K562 (cell line): ENCODE data around the gene MOXD1. TPM values are rescaled to one million over a fixed set of nuclear protein-coding genes. Genes with fewer than 3 reads are reported as not detected.
A peak's percentile ranks its signal among the peaks of the same experiment; 100 is the strongest.

Experiments
- ATAC-seq: fragments of 200-7000 bp; cut with Tn5 transposase; 3 replicates; pipeline ENCODE4 v1.9.1; 2020; ENCODE audit warnings: moderate library complexity
- BruUV-seq: library from RNA; stranded (reverse); fragments of 400-500 nt; replicated peaks from 2 replicates; lab custom pipeline; 2021; lab: Mats Ljungman, UMichigan
- CTCF ChIA-PET: fragments of 300-600 bp; formaldehyde crosslinking; extraction: SDS; loops from one replicate; lab custom pipeline; 2021; ENCODE audit warnings: low intra/inter-chr PET ratio; lab: Yijun Ruan, JAX
- POLR2A ChIA-PET: fragments of 300-600, 350-650 bp; sonication (Branson Sonifier 250); formaldehyde crosslinking; extraction: SDS; loops from one replicate; lab custom pipeline; 2021; ENCODE audit warnings: antibody characterized with exemption, inconsistent platforms; lab: Yijun Ruan, JAX
- DNase-seq, 4 experiments: peaks; one replicate each; pipeline versions ENCODE4 v3.0.0 to v3.0.0-alpha.2; 2011 to 2018; ENCODE audit warnings: low spot score in 3 of 4, mixed read lengths in 3 of 4; ENCODE audit errors: extremely low read depth in 1 of 4
- FAIRE-seq: peaks from 2 replicates; lab custom pipeline; 2011; peaks lifted over from hg19 to GRCh38; lab: Jason Lieb, UNC
- H2AFZ ChIP-seq: 2 replicates; pipeline ENCODE4 v1.6.0; 2011; ENCODE audit warnings: low read depth, low read length, control low read depth, inconsistent platforms
- H3K27ac ChIP-seq: fragments of 200-600 bp; 3 replicates; pipeline ENCODE4 v1.8.0; 2011; ENCODE audit warnings: low read depth, mild to moderate bottlenecking, control low read depth, inconsistent platforms, low read length, moderate library complexity, mixed read lengths; ENCODE audit errors: extremely low read depth
- H3K27me3 ChIP-seq, 2 experiments: fragments of 300-600 bp in 1 of 2; 2 replicates in 1 of 2; 3 replicates in 1 of 2; pipeline versions ENCODE4 v1.6.0 to v1.8.0; 2011; ENCODE audit warnings: inconsistent platforms in 2 of 2, low read length in 2 of 2, mild to moderate bottlenecking in 1 of 2, mixed read lengths in 1 of 2, moderate library complexity in 1 of 2; ENCODE audit not compliant: control insufficient read depth in 2 of 2, insufficient read depth in 2 of 2
- H3K36me3 ChIP-seq: fragments of 300-600 bp; 3 replicates; pipeline ENCODE4 v1.8.0; 2011; ENCODE audit warnings: mild to moderate bottlenecking, low read length, inconsistent platforms; ENCODE audit not compliant: control insufficient read depth, insufficient read depth
- H3K4me1 ChIP-seq, 2 experiments: fragments of 200-600 bp in 1 of 2; replicated peaks in 1 of 2; 2 replicates in 1 of 2; 3 replicates in 1 of 2; pipeline versions ENCODE4 v1.5.1 to v1.8.0; 2011; ENCODE audit warnings: inconsistent platforms in 2 of 2, low read length in 2 of 2, mild to moderate bottlenecking in 1 of 2, mixed read lengths in 1 of 2, moderate library complexity in 1 of 2; ENCODE audit not compliant: control insufficient read depth in 2 of 2, insufficient read depth in 2 of 2
- H3K4me2 ChIP-seq: 2 replicates; pipeline ENCODE4 v1.6.1; 2011; ENCODE audit warnings: low read length, control low read depth, inconsistent platforms, mixed read lengths; ENCODE audit not compliant: insufficient read depth
- H3K4me3 ChIP-seq: fragments of 200-600 bp; sonication (generic), shearing (Covaris generic); 2 replicates; pipeline ENCODE4 v1.5.1; 2016; ENCODE audit warnings: control low read depth, inconsistent platforms
- H3K79me2 ChIP-seq: fragments of 200-600 bp; 3 replicates; pipeline ENCODE4 v1.8.0; 2011; ENCODE audit warnings: low read length, inconsistent platforms; ENCODE audit not compliant: control insufficient read depth, insufficient read depth
- H3K9ac ChIP-seq, 2 experiments: 2 replicates each; pipeline versions ENCODE4 v1.6.0 to v1.6.1; 2011; ENCODE audit warnings: low read depth in 2 of 2, low read length in 2 of 2, control low read depth in 1 of 2, inconsistent platforms in 1 of 2, mild to moderate bottlenecking in 1 of 2, mixed read lengths in 1 of 2; ENCODE audit not compliant: insufficient read depth in 1 of 2
- H3K9me1 ChIP-seq: one replicate; pipeline ENCODE4 v1.6.0; 2011; ENCODE audit warnings: inconsistent platforms, mild to moderate bottlenecking, low read length, moderate library complexity; ENCODE audit not compliant: control insufficient read depth, insufficient read depth
- H3K9me3 ChIP-seq: replicated peaks from 2 replicates; pipeline ENCODE4 v1.5.1; 2011; ENCODE audit warnings: low read depth, low read length, inconsistent platforms; ENCODE audit not compliant: control insufficient read depth, insufficient read depth
- H4K20me1 ChIP-seq: replicated peaks from 2 replicates; pipeline ENCODE4 v1.6.1; 2011; ENCODE audit warnings: low read length, inconsistent platforms, mixed read lengths; ENCODE audit not compliant: control insufficient read depth, insufficient read depth
- NEUROD1 ChIP-seq: fragments of 150-350 bp; IDR thresholded peaks from 2 replicates; pipeline ENCODE4 v1.6.1; 2014; ENCODE audit warnings: borderline replicate concordance, low read length, low read depth; ENCODE audit not compliant: partially characterized antibody
- NFIC ChIP-seq: fragments of 450-650 bp; IDR thresholded peaks from 2 replicates; pipeline ENCODE4 v1.6.1; 2017; ENCODE audit warnings: mild to moderate bottlenecking, inconsistent platforms
- TAF15 ChIP-seq: fragments of 200-400 bp; formaldehyde crosslinking; IDR thresholded peaks from 2 replicates; pipeline ENCODE4 v1.6.1; 2017; ENCODE audit warnings: mild to moderate bottlenecking, low read depth, low read length, moderate library complexity
- WGBS: fragments of 100-300 bp; shearing (Covaris generic); methylation state at CpG from one replicate; pipeline ENCODE4 v1.1.6; 2016; ENCODE audit warnings: low coverage, mixed read lengths; ENCODE audit not compliant: insufficient coverage; ENCODE audit errors: missing lambda C conversion rate; 5-methylcytosine and 5-hydroxymethylcytosine counted together
- in situ Hi-C: fragments of 300-500 bp; cut with MboI; formaldehyde crosslinking; loops from 4 replicates; pipeline ENCODE4 v1.15.0; 2018; ENCODE audit warnings: inconsistent platforms, mixed read lengths
- intact Hi-C: fragments of 100-400 bp; cut with micrococcal nuclease; formaldehyde crosslinking; loops from 2 replicates; pipeline ENCODE4 v1.14.2; 2022
- polyA plus RNA-seq, 8 experiments: library from polyadenylated mRNA; depleted of rRNA in 4 of 8; stranded (reverse) in 5 of 8; unstranded in 3 of 8; fragments of >200 nt; fragmentation: Nextera tagmentation in 2 of 8; fragmentation: Illumina TruSeq in 1 of 8; extraction: Ambion mirVana in 2 of 8; extraction: Trizol in 1 of 8; gene quantifications; 2 replicates each; pipeline versions ENCODE4 v1.2.1 to v1.2.3, GENCODE V29; 2011 to 2014; ENCODE audit warnings: inconsistent platforms in 1 of 8, missing spikeins in 1 of 8
- total RNA-seq, 7 experiments: library from RNA; depleted of rRNA in 6 of 7; stranded (reverse); fragments of >200 nt in 6 of 7; fragmentation: Illumina TruSeq in 2 of 7; extraction: Trizol in 2 of 7; gene quantifications; 2 replicates each; pipeline versions ENCODE4 v1.2.1 to v1.2.3, GENCODE V29; 2011 to 2021; ENCODE audit warnings: low replicate concordance in 1 of 7

The MOXD1 gene
- total and polyA plus RNA-seq, 9 of the 15 experiments (the other 6 are each of a cell fraction or from before 2014, with no cell fraction given): not detected

DNA sequence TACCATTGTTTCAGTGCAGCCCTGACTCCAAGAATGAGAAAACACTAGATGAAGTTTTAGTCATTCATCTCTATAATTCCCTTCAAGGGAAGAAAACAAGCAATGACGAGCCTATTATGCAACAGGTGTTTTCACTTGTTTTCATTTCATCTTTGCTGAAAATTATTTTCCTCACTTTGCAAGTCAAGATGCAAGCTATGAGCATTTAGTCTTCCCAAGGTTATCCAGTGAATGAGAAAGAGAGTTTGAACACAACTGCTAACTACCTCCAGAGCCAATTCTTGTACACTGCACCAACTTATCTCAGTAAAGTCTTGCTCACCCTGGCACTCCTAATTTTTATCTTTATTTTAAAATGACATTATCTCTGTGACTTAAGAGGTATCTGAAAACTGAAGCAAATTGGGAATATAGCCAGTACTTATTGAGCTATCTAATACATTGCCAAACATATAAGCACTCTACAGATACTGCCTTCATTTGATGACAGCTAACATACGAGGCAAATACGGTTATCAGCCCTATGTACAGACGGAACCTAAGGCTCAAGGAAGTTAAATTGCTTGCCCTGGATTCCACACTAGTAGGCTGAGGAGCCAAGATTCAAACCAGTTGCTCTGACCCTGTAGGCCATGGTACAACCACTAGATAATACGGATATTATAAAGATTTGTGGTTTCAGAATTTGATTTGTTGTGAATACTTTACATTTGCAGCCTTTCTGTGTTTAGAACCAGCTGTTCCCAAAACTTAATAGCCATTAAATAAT is 36.8 kb downstream of the MOXD1 start:
- POLR2A ChIA-PET: interaction anchor here (1.3 kb wide), 1 partner anchor 13 kb away, joined by 4 read pairs; no protein-coding TSS in a partner anchor
- BruUV-seq: no TSS peak
- no peak for ATAC-seq
- Histone ChIP-seq H3K4me2 (no peak overlapping the region), H3K27me3 (no peaks in the 10 kb centered on the region), H3K4me3 (no peak overlapping the region), H3K79me2 (no peaks in the 10 kb centered on the region), H2AFZ (no peak overlapping the region), H3K9ac (no peak overlapping the region), H3K9me1 (no peaks in the 10 kb centered on the region), H3K9me3 (no peaks in the 10 kb centered on the region), H3K27ac (no peak overlapping the region), H3K36me3 (no peaks in the 10 kb centered on the region), H3K4me1 (no peaks in the 10 kb centered on the region), H4K20me1 (no peaks in the 10 kb centered on the region)
- intact Hi-C loops (no loop called here), in situ Hi-C loops (no loop called here)
- FAIRE-seq: no peak
- no peak for TF ChIP-seq NEUROD1
- WGBS: 3% methylated on average over 5 of the region's 5 CpGs
- CTCF ChIA-PET: no interaction called here
- no peak for DNase-seq

DNA sequence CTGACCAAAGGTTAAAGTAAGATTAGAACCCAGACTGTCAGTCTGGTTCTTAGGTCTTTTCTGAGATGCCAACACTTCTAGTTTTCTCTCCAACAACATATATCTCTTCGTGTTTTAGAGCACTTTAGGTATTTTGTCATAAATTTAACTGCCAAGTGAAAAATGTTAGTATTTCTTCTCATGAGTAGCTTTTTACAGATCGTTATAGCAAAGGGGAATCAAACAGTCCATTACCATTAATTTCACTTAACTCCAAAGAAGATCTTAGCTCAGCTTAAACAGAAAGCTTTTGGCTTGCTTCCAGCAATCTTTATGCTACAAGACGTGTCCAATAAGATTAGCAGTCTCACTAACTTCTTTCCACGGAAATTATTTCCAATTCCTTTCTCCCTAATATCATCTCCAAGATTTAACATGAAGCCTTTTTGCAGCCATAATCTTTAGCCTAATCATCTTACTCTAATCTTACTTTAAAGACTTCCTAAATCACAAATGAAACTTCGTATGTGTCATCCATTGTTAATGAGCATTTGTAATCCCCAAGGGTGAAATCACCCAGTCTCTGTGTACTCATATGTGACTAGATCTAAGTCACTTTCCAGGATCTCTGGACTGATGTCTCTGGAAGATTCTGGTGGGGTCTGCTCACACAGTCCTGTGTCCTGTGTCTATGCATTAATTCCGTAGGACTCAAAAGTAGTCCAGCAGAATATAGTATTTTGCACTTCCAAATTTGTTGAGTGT is 38.7 kb downstream of the MOXD1 start:
- WGBS: 0% methylated on average over 6 of the region's 6 CpGs
- no peak overlapping the region for H3K4me2 ChIP-seq
- intact Hi-C loops (no loop called here), in situ Hi-C loops (no loop called here)
- FAIRE-seq: no peak
- H3K36me3 ChIP-seq: no peaks in the 10 kb centered on the region
- POLR2A ChIA-PET: no interaction called here
- no peaks in the 10 kb centered on the region for H3K9me1 ChIP-seq
- H3K9ac ChIP-seq: no peak overlapping the region
- no peaks in the 10 kb centered on the region for H3K27me3 ChIP-seq
- no peak overlapping the region for H2AFZ ChIP-seq
- BruUV-seq: no TSS peak
- ATAC-seq: no peak
- H4K20me1 ChIP-seq: no peaks in the 10 kb centered on the region
- CTCF ChIA-PET: no interaction called here
- H3K9me3 ChIP-seq: no peaks in the 10 kb centered on the region
- no peak overlapping the region for H3K27ac ChIP-seq
- DNase-seq: no peak
- H3K4me1 ChIP-seq: no peaks in the 10 kb centered on the region
- H3K79me2 ChIP-seq: no peaks in the 10 kb centered on the region
- no peak for TF ChIP-seq TAF15
- TF ChIP-seq NFIC: 0 out of 2 replicates have a peak, but pooled peaks have one; percentile 17
- no peak overlapping the region for H3K4me3 ChIP-seq
